ENCODE measurements around the gene SIRT3. TPM values are rescaled to one million over a fixed set of nuclear protein-coding genes. Genes with fewer than 3 reads are reported as not detected.
"Not testable (repeated sequence)": the region's sequence is repeated elsewhere in the genome, so short reads cannot be mapped to it uniquely, and the experiment has no call there.

Gene SIRT3
- total and polyA plus RNA-seq, 4 donors, result 9.9 to 17.1 (median 14.6) TPM

- not testable (repeated sequence) for H3K9ac ChIP-seq (ENCODE audit: low read depth in 1 of 2, low read length in 2 of 2); H3K9me3 ChIP-seq (ENCODE audit: control insufficient read depth in 4 of 4, low read length in 3 of 4); H3K4me1 ChIP-seq (ENCODE audit: control insufficient read depth in 4 of 4, insufficient read depth in 4 of 4, low read length in 3 of 4); H3K27me3 ChIP-seq (ENCODE audit: control insufficient read depth in 4 of 4, insufficient read depth in 4 of 4, low read length in 3 of 4); H3K27ac ChIP-seq (ENCODE audit: low read depth in 1 of 2, low read length in 2 of 2); DNase-seq (ENCODE audit: low spot score); H3K4me3 ChIP-seq (ENCODE audit: low read depth in 1 of 3, low read length in 3 of 3); H3K36me3 ChIP-seq (ENCODE audit: control insufficient read depth in 4 of 4, insufficient read depth in 3 of 4, low read depth in 1 of 4, low read length in 3 of 4)
- TF ChIP-seq RAD21 (IDR thresholded peaks at IDR 0.05) (peak; percentile 52 to 56), CTCF (IDR thresholded peaks at IDR 0.05; ENCODE audit: low read depth, low read length, missing input control) (peak; percentile 8)
- 41% methylated on average over 7 of the region's 8 CpGs for WGBS
Observed at GRCh38 chr11:191490-192478, 44.4 kb downstream of the SIRT3 start.

DNA sequence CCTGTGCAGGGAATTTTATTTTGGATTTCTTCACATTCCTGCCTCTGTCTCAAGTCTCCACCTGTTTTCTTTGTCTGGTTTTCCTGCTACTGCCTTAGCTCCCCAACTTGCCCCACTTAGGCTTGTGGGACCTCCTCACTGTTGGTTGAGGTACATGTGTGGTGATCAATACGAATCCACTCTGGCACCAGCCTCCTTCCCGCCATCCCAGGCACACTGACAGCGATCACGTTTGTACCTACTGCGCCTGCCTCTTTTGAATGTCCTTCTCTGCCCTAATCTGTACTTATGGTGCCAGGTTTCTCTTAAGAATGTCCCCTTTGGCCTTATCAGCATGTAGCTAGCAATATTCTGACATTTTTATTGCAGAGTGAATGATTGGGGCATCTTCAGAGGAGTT, 45.6 kb downstream of the SIRT3 start:
- H3K27ac ChIP-seq (ENCODE audit: low read depth in 1 of 2, low read length in 2 of 2); H3K36me3 ChIP-seq (ENCODE audit: control insufficient read depth in 4 of 4, insufficient read depth in 3 of 4, low read depth in 1 of 4, low read length in 3 of 4); H3K9me3 ChIP-seq (ENCODE audit: control insufficient read depth in 4 of 4, low read length in 3 of 4); H3K27me3 ChIP-seq (ENCODE audit: control insufficient read depth in 4 of 4, insufficient read depth in 4 of 4, low read length in 3 of 4); H3K4me3 ChIP-seq (ENCODE audit: low read depth in 1 of 3, low read length in 3 of 3); DNase-seq (ENCODE audit: low spot score); H3K9ac ChIP-seq (ENCODE audit: low read depth in 1 of 2, low read length in 2 of 2); H3K4me1 ChIP-seq (ENCODE audit: control insufficient read depth in 4 of 4, insufficient read depth in 4 of 4, low read length in 3 of 4): not testable (repeated sequence)
- 76% methylated on average over 5 of the region's 5 CpGs for WGBS

GRCh38 chr11:189843-190311, 46.3 kb downstream of the SIRT3 start:
- not testable (repeated sequence) for H3K9ac ChIP-seq (ENCODE audit: low read depth in 1 of 2, low read length in 2 of 2); H3K4me1 ChIP-seq (ENCODE audit: control insufficient read depth in 4 of 4, insufficient read depth in 4 of 4, low read length in 3 of 4); DNase-seq (ENCODE audit: low spot score); H3K27me3 ChIP-seq (ENCODE audit: control insufficient read depth in 4 of 4, insufficient read depth in 4 of 4, low read length in 3 of 4); H3K36me3 ChIP-seq (ENCODE audit: control insufficient read depth in 4 of 4, insufficient read depth in 3 of 4, low read depth in 1 of 4, low read length in 3 of 4); H3K4me3 ChIP-seq (ENCODE audit: low read depth in 1 of 3, low read length in 3 of 3); H3K27ac ChIP-seq (ENCODE audit: low read depth in 1 of 2, low read length in 2 of 2); H3K9me3 ChIP-seq (ENCODE audit: control insufficient read depth in 4 of 4, low read length in 3 of 4)
- WGBS, result 68% methylated on average over 10 of the region's 25 CpGs

GRCh38 chr11:189200-189783, 46.9 kb downstream of the SIRT3 start:
- not testable (repeated sequence) for H3K9me3 ChIP-seq (ENCODE audit: control insufficient read depth in 4 of 4, low read length in 3 of 4); H3K27ac ChIP-seq (ENCODE audit: low read depth in 1 of 2, low read length in 2 of 2); DNase-seq (ENCODE audit: low spot score); H3K4me3 ChIP-seq (ENCODE audit: low read depth in 1 of 3, low read length in 3 of 3); H3K36me3 ChIP-seq (ENCODE audit: control insufficient read depth in 4 of 4, insufficient read depth in 3 of 4, low read depth in 1 of 4, low read length in 3 of 4); H3K4me1 ChIP-seq (ENCODE audit: control insufficient read depth in 4 of 4, insufficient read depth in 4 of 4, low read length in 3 of 4); H3K9ac ChIP-seq (ENCODE audit: low read depth in 1 of 2, low read length in 2 of 2); H3K27me3 ChIP-seq (ENCODE audit: control insufficient read depth in 4 of 4, insufficient read depth in 4 of 4, low read length in 3 of 4)
- WGBS, result 83% methylated on average over 39 of the region's 55 CpGs

- H3K4me3 ChIP-seq (ENCODE audit: low read depth in 1 of 3, low read length in 3 of 3); H3K9me3 ChIP-seq (ENCODE audit: control insufficient read depth in 4 of 4, low read length in 3 of 4); H3K36me3 ChIP-seq (ENCODE audit: control insufficient read depth in 4 of 4, insufficient read depth in 3 of 4, low read depth in 1 of 4, low read length in 3 of 4); H3K4me1 ChIP-seq (ENCODE audit: control insufficient read depth in 4 of 4, insufficient read depth in 4 of 4, low read length in 3 of 4); DNase-seq (ENCODE audit: low spot score); H3K9ac ChIP-seq (ENCODE audit: low read depth in 1 of 2, low read length in 2 of 2); H3K27ac ChIP-seq (ENCODE audit: low read depth in 1 of 2, low read length in 2 of 2); H3K27me3 ChIP-seq (ENCODE audit: control insufficient read depth in 4 of 4, insufficient read depth in 4 of 4, low read length in 3 of 4): not testable (repeated sequence)
- 0% methylated on average over 1 of the region's 13 CpGs for WGBS
Observed at GRCh38 chr11:180242-180641, 55.9 kb downstream of the SIRT3 start.

Other genes with a start within 250 kb of the SIRT3 start
- gene SCGB1C1, start 43.3 kb downstream of the SIRT3 start, total RNA-seq, result not detected
- not detected for gene SCGB1C1, start 43.3 kb downstream of the SIRT3 start, polyA plus RNA-seq
- gene BET1L, start 28.9 kb downstream of the SIRT3 start, total RNA-seq, result 10 to 100 TPM in 1 of 2 donors, 1 to 10 TPM in 1; 7.6 to 23.3 TPM
- 10 to 100 TPM; 23.5 to 32.6 TPM for gene BET1L, start 28.9 kb downstream of the SIRT3 start, polyA plus RNA-seq
- gene RIC8A, start 28.6 kb downstream of the SIRT3 start, total RNA-seq, result 10 to 100 TPM; 36.7 to 49.6 TPM
- 10 to 100 TPM; 12.5 to 32.4 TPM for gene RIC8A, start 28.6 kb downstream of the SIRT3 start, polyA plus RNA-seq
- 10 to 100 TPM; 50.8 to 56.7 TPM for gene PSMD13, start 634 bp upstream of the SIRT3 start, total RNA-seq
- gene PSMD13, start 634 bp upstream of the SIRT3 start, polyA plus RNA-seq, result 10 to 100 TPM; 48.8 to 54.7 TPM
- 1 to 10 TPM in 1 of 2 donors, under 1 TPM in 1; 0.05 to 5.7 TPM for gene NLRP6, start 42.1 kb upstream of the SIRT3 start, total RNA-seq
- gene NLRP6, start 42.1 kb upstream of the SIRT3 start, polyA plus RNA-seq, result 1 to 10 TPM in 1 of 2 donors, under 1 TPM in 1; 0.80 to 1.1 TPM
- 10 to 100 TPM in 1 of 2 donors, 1 to 10 TPM in 1; 1.3 to 11.4 TPM for gene PGGHG, start 52.8 kb upstream of the SIRT3 start, total RNA-seq
- 1 to 10 TPM; 5.4 to 9.6 TPM for gene PGGHG, start 52.8 kb upstream of the SIRT3 start, polyA plus RNA-seq
- not detected for gene IFITM5, start 63.2 kb upstream of the SIRT3 start, total RNA-seq
- gene IFITM5, start 63.2 kb upstream of the SIRT3 start, polyA plus RNA-seq, result not detected
- 10 to 100 TPM in 1 of 2 donors, 1 to 10 TPM in 1; 8.5 to 49.0 TPM for gene IFITM2, start 71.5 kb upstream of the SIRT3 start, total RNA-seq
- gene IFITM2, start 71.5 kb upstream of the SIRT3 start, polyA plus RNA-seq, result 1,000 to 10,000 TPM in 1 of 2 donors, 100 to 1,000 TPM in 1; 759 to 1,441 TPM
- gene IFITM1, start 77.7 kb upstream of the SIRT3 start, total RNA-seq, result 10 to 100 TPM; 12.6 to 37.4 TPM
- gene IFITM1, start 77.7 kb upstream of the SIRT3 start, polyA plus RNA-seq, result 100 to 1,000 TPM in 1 of 2 donors, 10 to 100 TPM in 1; 96.0 to 113 TPM
- gene IFITM3, start 84.5 kb upstream of the SIRT3 start, total RNA-seq, result 100 to 1,000 TPM in 1 of 2 donors, 10 to 100 TPM in 1; 48.6 to 105 TPM
- gene IFITM3, start 84.5 kb upstream of the SIRT3 start, polyA plus RNA-seq, result 1,000 to 10,000 TPM; 2,070 to 2,255 TPM
- gene B4GALNT4, start 133.2 kb upstream of the SIRT3 start, total RNA-seq, result under 1 TPM; 0.42 TPM
- under 1 TPM in 1 of 2 donors, not detected in 1; 0.15 TPM for gene B4GALNT4, start 133.2 kb upstream of the SIRT3 start, polyA plus RNA-seq
- gene PKP3, start 157.9 kb upstream of the SIRT3 start, total RNA-seq, result under 1 TPM; 0.25 to 0.37 TPM
- under 1 TPM in 1 of 2 donors, not detected in 1; 0.08 TPM for gene PKP3, start 157.9 kb upstream of the SIRT3 start, polyA plus RNA-seq
- 10 to 100 TPM; 12.4 to 46.7 TPM for gene SIGIRR, start 178.7 kb upstream of the SIRT3 start, total RNA-seq
- 10 to 100 TPM; 70.6 to 87.7 TPM for gene SIGIRR, start 178.7 kb upstream of the SIRT3 start, polyA plus RNA-seq
- under 1 TPM; 0.37 to 0.75 TPM for gene ANO9, start 205.7 kb upstream of the SIRT3 start, total RNA-seq
- gene ANO9, start 205.7 kb upstream of the SIRT3 start, polyA plus RNA-seq, result under 1 TPM; 0.20 to 0.42 TPM
- 10 to 100 TPM; 12.0 to 15.6 TPM for gene PTDSS2, start 213.9 kb upstream of the SIRT3 start, total RNA-seq
- 1 to 10 TPM; 5.1 to 8.4 TPM for gene PTDSS2, start 213.9 kb upstream of the SIRT3 start, polyA plus RNA-seq